Esophagus squamous epithelium (tissue), 4 donors: ENCODE data around the gene GEMIN4.

Experiments
- CTCF ChIP-seq, 6 experiments: fragments of 450-650 bp in 4 of 6; fragments of 200-600 bp in 2 of 6; sonication (generic) in 2 of 6; IDR thresholded peaks; one replicate each; pipeline ENCODE4 v1.5.1; 2016 to 2019; ENCODE audit warnings: antibody characterized with exemption in 6 of 6, mild to moderate bottlenecking in 4 of 6, moderate library complexity in 4 of 6
- POLR2A ChIP-seq, 4 donors: fragments of 450-650 bp; IDR thresholded peaks; one replicate each; pipeline ENCODE4 v1.6.1; 2017; ENCODE audit warnings: antibody characterized with exemption in 4 of 4, mild to moderate bottlenecking in 4 of 4, moderate library complexity in 3 of 4

GRCh38 chr17:697682-698081 is 54.4 kb downstream of the GEMIN4 start:
- TF ChIP-seq POLR2A (IDR thresholded peaks at IDR 0.05) (no peak), CTCF (IDR thresholded peaks at IDR 0.05) (no peak)
